Renal pelvis (tissue), 4 donors: ENCODE results near the gene FH. TPM values are rescaled to one million over a fixed set of nuclear protein-coding genes. Genes with fewer than 3 reads are reported as not detected.

Experiments used
- DNase-seq: peaks from one replicate; pipeline ENCODE4 v3.0.0-alpha.2; 2013
- polyA plus RNA-seq, 3 donors: library from polyadenylated mRNA; unstranded; fragments of 120-200 nt; gene quantifications; one replicate each; pipeline ENCODE4 v1.2.1, GENCODE V29; 2013; ENCODE audit not compliant: insufficient read length in 3 of 3

FH gene
- polyA plus RNA-seq, 3 donors, result 93.1 to 97.9 (median 95.6) TPM

GRCh38 chr1:241464985-241465384 lies 54.6 kb downstream of the FH start:
- no peak for DNase-seq

DNA sequence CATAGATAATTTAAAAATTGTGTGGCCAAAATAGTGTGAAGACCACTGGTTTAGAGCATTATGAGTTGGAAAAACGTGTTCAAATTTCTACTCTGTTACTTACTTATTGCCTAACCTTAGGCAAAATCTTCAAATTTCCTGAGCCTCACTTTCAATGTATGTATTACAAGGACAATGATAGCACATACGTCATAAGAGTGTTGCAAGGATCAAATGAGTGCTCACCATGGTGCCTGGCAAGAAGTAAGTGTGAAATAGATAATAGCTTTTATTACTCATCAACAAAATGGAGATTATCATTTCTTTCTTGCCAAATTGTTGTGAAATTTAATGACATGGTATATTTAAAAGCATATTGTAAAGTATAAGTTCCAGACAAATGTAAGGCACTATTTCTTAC lies 57.2 kb downstream of the FH start:
- no peak for DNase-seq

- DNase-seq, result no peak
Measured at GRCh38 chr1:241460098-241460873, 59.3 kb downstream of the FH start.

GRCh38 chr1:241459186-241459802 lies 60.3 kb downstream of the FH start:
- no peak for DNase-seq

DNA sequence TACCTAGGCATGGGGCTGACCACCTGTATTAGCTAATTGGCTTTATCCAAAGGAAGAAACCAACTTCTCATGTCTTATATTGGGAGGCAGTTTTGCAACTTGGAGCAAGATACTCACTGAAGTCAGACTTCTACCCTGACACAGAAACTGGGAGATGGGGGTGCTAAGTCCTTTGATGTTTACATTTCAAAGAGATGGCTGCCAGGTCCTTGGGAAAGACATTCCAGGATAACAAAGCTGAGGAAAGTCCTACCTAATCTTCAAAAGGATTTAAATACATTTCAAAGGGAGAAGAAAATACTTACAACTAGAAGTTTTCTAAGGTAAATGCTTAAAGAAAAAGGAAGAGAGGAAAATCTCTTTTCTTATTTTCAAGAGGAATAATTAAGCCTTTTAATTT lies 62.1 kb downstream of the FH start:
- no peak for DNase-seq

DNA sequence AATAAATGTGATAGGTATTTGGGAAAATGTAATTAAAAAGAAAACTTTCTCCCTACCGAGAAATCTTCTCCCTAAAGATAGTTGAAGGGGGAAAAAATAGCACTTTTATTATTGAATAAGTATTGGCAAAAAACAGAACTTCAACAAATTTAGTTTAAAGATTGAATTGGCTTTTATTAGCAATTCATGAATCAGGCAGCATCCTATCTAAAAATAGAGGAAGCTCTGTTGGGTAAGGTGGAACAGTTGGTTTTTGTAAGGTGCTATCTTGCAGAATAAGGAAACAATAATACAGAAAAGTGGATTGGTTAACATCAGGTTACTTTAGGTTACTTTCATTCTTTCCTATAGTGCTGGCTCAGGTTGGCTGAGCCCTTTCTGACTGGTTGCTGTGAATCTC lies 62.8 kb downstream of the FH start:
- DNase-seq, result no peak

- no peak for DNase-seq
Measured at GRCh38 chr1:241453732-241454131, 65.8 kb downstream of the FH start.

GRCh38 chr1:241451956-241452355 lies 67.6 kb downstream of the FH start:
- no peak for DNase-seq

Other genes starting within 250 kb of the FH start
- gene RGS7, start 162.6 kb downstream of the FH start, polyA plus RNA-seq, result 1 to 10 TPM; 4.4 to 4.9 (median 4.6) TPM
- gene KMO, start 12.6 kb upstream of the FH start, polyA plus RNA-seq, result 10 to 100 TPM; 18.2 to 27.6 (median 21.3) TPM
- gene CHML, start 120.6 kb upstream of the FH start, polyA plus RNA-seq, result 10 to 100 TPM; 21.9 to 25.1 (median 23.2) TPM
- 10 to 100 TPM; 35.6 to 49.4 (median 40.6) TPM for gene OPN3, start 120.6 kb upstream of the FH start, polyA plus RNA-seq
- under 1 TPM; 0.31 to 0.94 (median 0.56) TPM for gene WDR64, start 132.5 kb upstream of the FH start, polyA plus RNA-seq